Mononuclear cell (primary cell): ENCODE data around the gene TXNDC17. TPM values are rescaled to one million over a fixed set of nuclear protein-coding genes. Genes with fewer than 3 reads are reported as not detected.
A peak's percentile ranks its signal among the peaks of the same experiment; 100 is the strongest.

Source experiments
- H3K27me3 ChIP-seq: 2 replicates; pipeline ENCODE4 v1.6.0; 2011; ENCODE audit warnings: low read length, control low read depth; ENCODE audit not compliant: insufficient read depth
- H3K4me1 ChIP-seq: 2 replicates; pipeline ENCODE4 v1.5.1; 2011; ENCODE audit warnings: mild to moderate bottlenecking, low read length, control low read depth; ENCODE audit not compliant: insufficient read depth
- H3K4me3 ChIP-seq: 2 replicates; pipeline ENCODE4 v1.5.1; 2011; ENCODE audit warnings: mild to moderate bottlenecking, low read length, moderate library complexity
- H3K9me3 ChIP-seq: 2 replicates; pipeline ENCODE4 v1.5.1; 2011; ENCODE audit warnings: low read depth, mild to moderate bottlenecking, control low read depth, low read length
- total RNA-seq: library from RNA; depleted of rRNA; stranded (reverse); fragments of >200 nt; gene quantifications from one replicate; pipeline ENCODE4 v1.2.3, GENCODE V29; 2012

The TXNDC17 gene
- total RNA-seq, 1 donor: 16.3 TPM

DNA sequence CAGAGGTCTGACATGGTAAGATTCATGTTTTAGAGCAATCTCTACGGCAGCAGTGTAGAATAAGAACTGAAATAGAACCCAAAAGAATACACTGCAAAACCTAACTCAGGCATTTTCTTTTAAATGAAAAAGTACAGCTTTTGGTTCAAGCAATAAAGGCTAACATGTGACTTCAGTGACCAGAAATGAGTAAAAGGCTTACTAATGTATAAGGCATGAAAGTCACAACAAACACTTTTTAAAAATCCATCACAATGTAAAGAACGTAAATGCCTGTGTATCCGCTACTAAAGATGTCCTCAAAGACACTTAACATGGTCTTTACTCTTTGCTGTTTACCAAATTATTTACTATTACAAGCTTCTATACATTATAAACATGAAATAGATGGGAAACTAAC lies 16.9 kb upstream of the TXNDC17 start:
- Histone ChIP-seq H3K9me3 (no peaks in the 10 kb centered on the region), H3K4me3 (no peak overlapping the region), H3K27me3 (no peaks in the 10 kb centered on the region), H3K4me1 (no peaks in the 10 kb centered on the region)

- H3K9me3 ChIP-seq: no peaks in the 10 kb centered on the region
- no peaks in the 10 kb centered on the region for H3K4me1 ChIP-seq
- H3K4me3 ChIP-seq: no peak overlapping the region
- H3K27me3 ChIP-seq: no peaks in the 10 kb centered on the region
These were observed 14.2 kb upstream of the TXNDC17 start for GRCh38 chr17:6626616-6627015.

DNA sequence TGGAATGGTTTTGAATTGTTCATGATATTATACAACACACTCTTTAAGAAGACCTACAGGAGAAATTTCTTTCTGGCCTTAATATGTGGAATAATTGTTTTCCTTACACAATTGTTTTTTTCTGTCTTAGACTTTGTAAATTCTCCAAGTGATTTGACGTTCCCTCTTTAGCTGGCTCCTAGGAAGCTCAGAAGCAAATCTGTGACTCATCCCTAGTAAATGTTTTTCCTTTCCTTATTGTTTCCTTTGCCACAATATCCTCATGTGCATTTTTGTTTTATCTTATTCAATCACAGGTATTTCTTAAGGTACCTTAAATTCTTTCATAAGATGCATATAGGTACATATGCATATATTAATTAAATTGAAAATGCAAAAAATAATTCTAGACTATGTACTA lies 13.8 kb upstream of the TXNDC17 start:
- Histone ChIP-seq H3K27me3 (no peaks in the 10 kb centered on the region), H3K4me1 (no peaks in the 10 kb centered on the region), H3K4me3 (no peak overlapping the region), H3K9me3 (no peaks in the 10 kb centered on the region)

GRCh38 chr17:6630390-6630789 lies 10.5 kb upstream of the TXNDC17 start:
- no peaks in the 10 kb centered on the region for H3K4me1 ChIP-seq
- no peak overlapping the region for H3K4me3 ChIP-seq
- H3K27me3 ChIP-seq: no peaks in the 10 kb centered on the region
- H3K9me3 ChIP-seq: no peaks in the 10 kb centered on the region

DNA sequence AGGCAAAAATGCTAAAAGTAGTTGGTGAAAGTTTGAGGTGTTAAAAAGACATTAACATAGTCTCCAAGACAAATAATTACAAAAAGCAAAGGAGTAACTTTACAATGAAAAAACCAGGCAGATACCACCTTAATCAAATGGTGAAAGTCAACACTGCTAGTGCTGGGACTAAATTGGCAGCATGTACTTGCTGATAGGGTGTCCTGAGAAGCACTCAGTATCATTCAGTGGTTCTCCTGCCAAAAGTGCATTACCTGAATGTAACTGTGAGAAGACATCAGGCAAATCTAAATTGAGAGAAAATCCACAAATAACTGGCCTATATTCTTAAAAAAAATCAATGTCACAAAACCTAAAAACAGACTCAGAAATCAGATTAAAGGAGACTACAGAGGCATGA lies 8.3 kb upstream of the TXNDC17 start:
- no peaks in the 10 kb centered on the region for H3K4me1 ChIP-seq
- no peaks in the 10 kb centered on the region for H3K27me3 ChIP-seq
- H3K9me3 ChIP-seq: no peaks in the 10 kb centered on the region

GRCh38 chr17:6633263-6633662 lies 7.6 kb upstream of the TXNDC17 start:
- Histone ChIP-seq H3K9me3 (no peaks in the 10 kb centered on the region), H3K4me1 (no peaks in the 10 kb centered on the region), H3K27me3 (no peaks in the 10 kb centered on the region), H3K4me3 (no peak overlapping the region)

More for the DNA sequence above, 8.3 kb upstream of the TXNDC17 start:
- H3K4me3 ChIP-seq: no peak overlapping the region

DNA sequence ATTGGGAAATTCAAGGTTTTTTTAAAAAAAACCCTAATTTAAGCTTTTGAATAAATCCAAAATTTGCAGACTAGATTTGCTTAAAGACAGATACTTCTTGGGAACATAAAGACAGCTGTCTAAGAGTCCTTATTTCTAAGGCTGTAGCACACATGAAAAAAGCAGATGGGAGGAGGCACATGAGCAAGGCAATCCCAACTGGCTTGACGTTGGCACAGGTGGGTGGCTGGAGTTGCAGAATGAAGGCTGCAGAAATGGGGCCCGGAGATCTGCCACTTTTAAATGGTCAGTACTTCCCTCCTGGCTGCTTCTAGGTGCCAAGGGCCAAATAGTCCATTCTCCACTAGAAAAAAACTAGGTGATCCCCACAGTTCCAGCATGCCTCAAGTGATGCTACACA lies 4.8 kb upstream of the TXNDC17 start:
- H3K9me3 ChIP-seq: no peaks in the 10 kb centered on the region
- H3K27me3 ChIP-seq: no peaks in the 10 kb centered on the region
- no peak overlapping the region for H3K4me3 ChIP-seq
- H3K4me1 ChIP-seq: peaks cover 14% of the 10 kb centered on the region

- Histone ChIP-seq H3K4me3 (no peak overlapping the region), H3K27me3 (no peaks in the 10 kb centered on the region), H3K4me1 (peaks cover 21% of the 10 kb centered on the region), H3K9me3 (no peaks in the 10 kb centered on the region)
These were observed 4.0 kb upstream of the TXNDC17 start for GRCh38 chr17:6636616-6637457.

DNA sequence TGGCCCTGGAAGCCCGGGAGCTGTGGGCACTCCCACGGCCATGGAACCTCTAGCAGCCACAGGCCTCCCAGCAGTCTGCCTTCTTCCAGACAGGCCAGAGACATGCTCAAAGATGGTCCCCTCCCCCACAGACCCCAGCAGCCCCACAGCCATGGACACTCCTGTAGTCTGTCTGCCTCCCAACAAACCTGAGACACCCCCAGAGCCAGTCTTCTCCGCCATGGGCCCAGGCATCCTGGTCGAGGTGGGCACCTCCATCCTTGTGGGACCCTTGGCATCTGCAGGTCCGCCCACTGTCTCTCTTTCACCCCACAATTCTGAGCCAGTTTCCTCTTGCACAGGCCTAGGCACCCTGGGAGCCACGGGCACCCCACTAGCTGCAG lies 3.4 kb upstream of the TXNDC17 start:
- no peaks in the 10 kb centered on the region for H3K27me3 ChIP-seq
- H3K9me3 ChIP-seq: no peaks in the 10 kb centered on the region
- H3K4me3 ChIP-seq: no peak overlapping the region
- H3K4me1 ChIP-seq: peaks cover 22% of the 10 kb centered on the region

DNA sequence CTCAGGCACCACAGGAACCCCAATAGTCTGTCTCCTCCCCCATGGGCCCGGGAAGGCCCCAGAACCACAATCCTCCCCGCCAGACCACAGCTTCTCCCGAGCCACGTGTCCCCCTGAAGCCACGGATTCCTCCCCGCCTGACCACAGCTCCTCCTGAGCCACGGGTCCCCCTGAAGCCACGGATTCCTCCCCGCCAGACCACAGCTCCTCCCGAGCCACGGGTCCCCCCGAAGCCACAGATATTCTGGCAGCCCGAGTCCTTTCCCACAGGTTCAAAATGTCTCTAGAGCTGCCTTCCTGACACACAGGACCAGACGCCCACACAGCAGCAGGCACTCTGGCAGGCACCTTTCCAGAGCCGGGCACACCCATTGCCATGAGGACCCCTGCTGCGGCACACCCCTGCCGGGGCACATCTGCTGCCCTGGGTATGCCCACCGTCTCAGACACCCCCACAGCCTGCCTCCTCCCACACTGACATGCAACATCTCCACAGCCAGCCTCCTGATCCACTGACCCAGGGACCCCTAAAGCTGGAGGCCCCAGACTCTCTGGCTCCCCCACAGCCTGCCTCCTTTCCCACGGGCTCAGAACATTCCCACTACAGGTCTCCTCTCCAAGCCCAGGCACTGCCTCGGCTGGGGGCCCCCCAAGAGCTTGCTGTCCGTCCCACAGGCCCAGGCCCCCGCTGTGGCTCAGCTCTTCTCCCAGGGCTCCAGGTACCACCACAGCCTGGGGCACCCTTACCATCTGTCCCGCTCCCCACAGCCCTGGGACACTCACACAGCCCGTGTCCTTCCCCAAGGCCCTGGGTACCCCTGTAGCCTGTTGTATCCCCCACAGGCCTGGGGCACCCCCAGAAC lies 2.6 kb upstream of the TXNDC17 start:
- Histone ChIP-seq H3K9me3 (no peaks in the 10 kb centered on the region), H3K4me3 (no peak overlapping the region), H3K4me1 (peaks cover 22% of the 10 kb centered on the region), H3K27me3 (no peaks in the 10 kb centered on the region)

- Histone ChIP-seq H3K4me3 (peak overlapping the region; percentile 86), H3K27me3 (no peaks in the 10 kb centered on the region), H3K4me1 (peaks cover 22% of the 10 kb centered on the region), H3K9me3 (no peaks in the 10 kb centered on the region)
These were observed 1.8 kb upstream of the TXNDC17 start for GRCh38 chr17:6639014-6639585.

- no peaks in the 10 kb centered on the region for H3K27me3 ChIP-seq
- H3K9me3 ChIP-seq: no peaks in the 10 kb centered on the region
- H3K4me1 ChIP-seq: peaks cover 22% of the 10 kb centered on the region
- H3K4me3 ChIP-seq: peak overlapping the region; percentile 86
These were observed 999 bp upstream of the TXNDC17 start for GRCh38 chr17:6639586-6640535.

DNA sequence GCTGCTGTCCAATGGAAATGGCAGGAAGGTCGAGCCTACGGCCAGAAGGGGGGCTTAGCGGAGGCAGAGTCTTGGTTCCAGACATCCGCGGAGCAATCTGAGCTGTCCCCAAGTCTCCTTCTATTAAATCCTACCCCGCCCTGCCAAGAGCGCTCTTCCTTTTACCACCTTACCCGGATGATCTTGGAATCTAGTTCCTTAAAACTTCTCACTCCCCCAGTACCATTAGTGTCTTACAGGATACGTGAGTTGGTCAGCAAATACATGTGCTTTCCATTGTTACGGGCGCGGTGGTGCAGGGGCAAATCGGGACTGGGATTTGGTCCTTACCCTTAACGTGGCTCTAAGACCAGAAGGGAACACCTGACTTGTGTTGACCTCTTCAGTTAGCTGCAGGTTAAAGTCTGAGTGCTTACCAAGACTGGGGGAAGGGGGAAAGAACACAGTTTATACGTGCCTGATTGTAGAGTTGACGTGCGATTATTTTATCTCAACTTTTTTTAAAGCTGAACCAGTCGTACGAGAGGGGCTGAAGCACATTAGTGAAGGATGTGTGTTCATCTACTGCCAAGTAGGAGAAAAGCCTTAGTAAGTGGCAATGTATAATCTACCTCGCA lies 495 bp downstream of the TXNDC17 start:
- Histone ChIP-seq H3K4me3 (peak overlapping the region; percentile 86), H3K27me3 (no peaks in the 10 kb centered on the region), H3K9me3 (no peaks in the 10 kb centered on the region), H3K4me1 (peaks cover 22% of the 10 kb centered on the region)

GRCh38 chr17:6642592-6642991 lies 1.7 kb downstream of the TXNDC17 start:
- no peak overlapping the region for H3K4me3 ChIP-seq
- H3K4me1 ChIP-seq: peaks cover 22% of the 10 kb centered on the region
- H3K9me3 ChIP-seq: no peaks in the 10 kb centered on the region
- no peaks in the 10 kb centered on the region for H3K27me3 ChIP-seq
